NK-92 (cell line): Measurements from ENCODE around the gene RUVBL1.

ENCODE experiments used
- DNase-seq: peaks from one replicate; lab custom pipeline; 2025; ENCODE audit not compliant: unreplicated experiment; lab: John Stamatoyannopoulos, UW

The RUVBL1 gene

DNA sequence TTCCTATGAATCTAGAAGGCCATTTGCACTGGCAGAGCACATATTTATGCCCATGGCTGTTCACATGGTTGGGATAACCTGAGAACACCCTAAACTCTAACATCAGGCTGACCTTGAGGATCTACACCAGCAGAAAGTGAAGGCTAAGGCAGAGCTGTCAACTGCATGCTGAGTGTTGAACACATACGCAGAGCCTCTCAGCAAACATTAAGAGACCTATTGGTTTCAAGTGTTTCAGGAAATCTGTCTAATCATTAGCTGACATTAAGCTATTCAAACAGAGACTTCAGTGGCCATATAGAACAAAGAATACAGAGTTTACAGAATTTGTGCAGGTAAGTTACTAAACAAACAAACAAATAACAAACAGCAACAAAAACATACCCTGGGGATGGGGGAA lies 87.5 kb downstream of the RUVBL1 start:
- DNase-seq, result no peak

DNA sequence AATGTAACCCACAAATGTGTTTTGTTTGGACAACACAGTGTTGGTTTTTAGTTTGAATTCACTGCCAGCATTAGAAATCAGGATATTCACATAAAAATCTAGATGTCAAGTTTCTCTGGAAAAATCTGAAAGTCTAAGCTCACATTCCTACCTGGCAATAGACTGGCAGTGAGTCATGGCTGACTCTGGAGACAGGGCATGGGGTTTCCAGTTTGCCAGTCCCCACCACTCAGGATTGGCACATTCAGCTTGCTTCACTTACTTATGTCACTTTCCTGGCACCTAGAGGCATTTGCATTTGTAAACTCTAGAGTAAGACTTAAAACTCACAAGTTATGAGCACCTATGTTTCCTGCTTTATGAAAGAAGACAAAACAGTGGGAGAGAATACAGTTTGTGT lies 90.5 kb downstream of the RUVBL1 start:
- DNase-seq, result no peak
